CD4-positive, CD25-positive, alpha-beta regulatory T cell (primary cell): ENCODE measurements around the gene SLC35F2. TPM values are rescaled to one million over a fixed set of nuclear protein-coding genes. Genes with fewer than 3 reads are reported as not detected.
A peak's percentile ranks its signal among the peaks of the same experiment; 100 is the strongest.

Source experiments
- ATAC-seq, 2 donors: fragments of 150-1000 bp; cut with Tn5 transposase; one replicate each; pipeline ENCODE4 v1.10.0; 2021; ENCODE audit warnings: low read depth in 2 of 2, moderate number of reproducible peaks in 2 of 2, moderate library complexity in 1 of 2
- DNase-seq, 3 donors: peaks; one replicate each; pipeline versions ENCODE4 v3.0.0 to v3.0.0-alpha.2; 2012 to 2022; ENCODE audit warnings: mixed read lengths in 1 of 3
- H3K27ac ChIP-seq: one replicate; pipeline ENCODE4 v1.7.0; 2013; ENCODE audit warnings: mild to moderate bottlenecking, low read length; ENCODE audit not compliant: insufficient read depth, poor library complexity, severe bottlenecking
- H3K27me3 ChIP-seq: one replicate; pipeline ENCODE4 v1.7.0; 2013; ENCODE audit warnings: low read length; ENCODE audit not compliant: control insufficient read depth, insufficient read depth
- H3K36me3 ChIP-seq: one replicate; pipeline ENCODE4 v1.7.0; 2013; ENCODE audit warnings: mild to moderate bottlenecking, low read length, moderate library complexity; ENCODE audit not compliant: control insufficient read depth, insufficient read depth
- H3K4me1 ChIP-seq: 2 replicates; pipeline ENCODE4 v1.7.0; 2013; ENCODE audit warnings: mild to moderate bottlenecking, low read length; ENCODE audit not compliant: insufficient read depth, control insufficient read depth, poor library complexity, severe bottlenecking
- H3K4me3 ChIP-seq: one replicate; pipeline ENCODE4 v1.7.0; 2013; ENCODE audit warnings: low read depth, mild to moderate bottlenecking, low read length, moderate library complexity
- H3K9me3 ChIP-seq, 2 experiments: 1 replicate in 1 of 2; 2 replicates in 1 of 2; pipeline ENCODE4 v1.7.0; 2013; ENCODE audit warnings: low read length in 2 of 2, mild to moderate bottlenecking in 1 of 2, moderate library complexity in 1 of 2; ENCODE audit not compliant: control insufficient read depth in 2 of 2
- H3K27ac Mint-ChIP-seq, 3 donors: one replicate each; pipeline ENCODE4 v1.8.0; 2020 to 2022; ENCODE audit warnings: mild to moderate bottlenecking in 3 of 3, mixed read lengths in 3 of 3, moderate library complexity in 2 of 3
- H3K27me3 Mint-ChIP-seq: one replicate; pipeline ENCODE4 v1.8.0; 2022; ENCODE audit warnings: mild to moderate bottlenecking, mixed read lengths
- H3K36me3 Mint-ChIP-seq: one replicate; pipeline ENCODE4 v1.8.0; 2020; ENCODE audit warnings: mixed read lengths
- H3K4me1 Mint-ChIP-seq, 4 donors: one replicate each; pipeline ENCODE4 v1.8.0; 2020 to 2022; ENCODE audit warnings: mixed read lengths in 4 of 4, mild to moderate bottlenecking in 1 of 4
- H3K4me3 Mint-ChIP-seq, 4 donors: one replicate each; pipeline ENCODE4 v1.8.0; 2020 to 2022; ENCODE audit warnings: mild to moderate bottlenecking in 4 of 4, mixed read lengths in 4 of 4, moderate library complexity in 3 of 4
- H3K9me3 Mint-ChIP-seq, 7 donors: one replicate each; pipeline ENCODE4 v1.8.0; 2020 to 2022; ENCODE audit warnings: mixed read lengths in 7 of 7, mild to moderate bottlenecking in 3 of 7, moderate library complexity in 2 of 7
- polyA plus RNA-seq, 4 donors: library from polyadenylated mRNA; unstranded; fragments of 300-500 nt; fragmentation: Illumina TruSeq; gene quantifications; one replicate each; pipeline ENCODE4 v1.2.3, GENCODE V29; 2021
- total RNA-seq: library from RNA; stranded (reverse); gene quantifications from one replicate; pipeline ENCODE4 v1.2.3, GENCODE V29; 2022

SLC35F2 gene
- total and polyA plus RNA-seq, 5 donors from 2014 or later = 10.7 to 23.9 (median 22.1) TPM

DNA sequence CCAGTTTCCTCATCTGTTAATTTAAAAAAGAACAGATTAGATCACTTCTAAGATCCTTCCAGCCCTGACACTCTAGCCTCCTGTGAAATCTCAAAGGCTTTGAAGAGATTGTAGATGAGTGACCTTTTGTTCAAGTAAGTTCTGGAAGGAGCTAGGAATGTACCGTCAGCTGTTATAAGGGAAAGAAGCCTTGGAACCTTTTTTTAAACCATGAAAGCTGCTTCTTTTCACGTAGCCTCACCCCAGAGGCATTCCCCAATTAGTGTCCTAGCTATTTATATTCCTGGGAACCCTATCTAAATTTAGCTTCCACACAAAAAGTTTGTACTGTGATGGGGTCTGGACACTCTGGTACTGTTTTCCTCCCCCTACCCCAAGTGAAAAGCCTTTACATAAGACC, 111.0 kb downstream of the SLC35F2 start:
- Histone ChIP-seq H3K4me3 (no peak overlapping the region), H3K27ac (no peak overlapping the region), H3K27me3 (peaks cover 7% of the 10 kb centered on the region), H3K36me3 (no peaks in the 10 kb centered on the region), H3K9me3 (no peaks in the 10 kb centered on the region), H3K4me1 (no peaks in the 10 kb centered on the region)
- ATAC-seq (no peak), DNase-seq (no peak)
- Mint-ChIP-seq H3K4me3 (no peak overlapping the region), H3K36me3 (no peaks in the 10 kb centered on the region), H3K27ac (no peak overlapping the region), H3K27me3 (peaks cover 28% of the 10 kb centered on the region), H3K9me3 (no peaks in the 10 kb centered on the region), H3K4me1 (no peaks in the 10 kb centered on the region)

DNA sequence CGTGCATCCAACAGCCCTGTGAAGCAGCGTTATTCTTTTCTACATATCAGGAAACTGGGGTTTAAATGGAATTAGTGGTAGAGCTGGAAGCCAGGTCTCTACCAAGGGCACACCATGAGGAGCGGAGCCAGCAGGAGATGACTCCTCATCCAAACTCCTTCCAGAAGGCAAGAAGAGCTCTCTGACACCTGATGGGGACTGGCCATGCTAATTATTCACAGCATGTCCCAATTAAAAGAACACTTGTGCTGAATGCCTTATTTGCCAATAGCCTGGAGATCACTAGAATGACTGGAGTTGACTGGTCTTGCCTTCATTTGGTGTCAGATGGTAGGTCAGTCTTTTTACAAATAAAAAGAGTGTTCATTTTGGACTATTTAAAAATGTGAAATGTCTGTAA, 113.9 kb downstream of the SLC35F2 start:
- Histone ChIP-seq H3K4me3 (no peak overlapping the region), H3K27me3 (peaks cover 6% of the 10 kb centered on the region), H3K9me3 (no peaks in the 10 kb centered on the region), H3K4me1 (no peaks in the 10 kb centered on the region), H3K27ac (no peak overlapping the region), H3K36me3 (no peaks in the 10 kb centered on the region)
- no peak for DNase-seq
- no peaks in the 10 kb centered on the region for H3K4me1 Mint-ChIP-seq
- H3K4me3 Mint-ChIP-seq = no peak overlapping the region
- no peak for ATAC-seq
- H3K36me3 Mint-ChIP-seq = no peaks in the 10 kb centered on the region
- H3K9me3 Mint-ChIP-seq = peaks cover 0 to 7% (median 0%) of the 10 kb centered on the region in 7 donors
- no peak overlapping the region for H3K27ac Mint-ChIP-seq
- peaks cover 33% of the 10 kb centered on the region for H3K27me3 Mint-ChIP-seq

DNA sequence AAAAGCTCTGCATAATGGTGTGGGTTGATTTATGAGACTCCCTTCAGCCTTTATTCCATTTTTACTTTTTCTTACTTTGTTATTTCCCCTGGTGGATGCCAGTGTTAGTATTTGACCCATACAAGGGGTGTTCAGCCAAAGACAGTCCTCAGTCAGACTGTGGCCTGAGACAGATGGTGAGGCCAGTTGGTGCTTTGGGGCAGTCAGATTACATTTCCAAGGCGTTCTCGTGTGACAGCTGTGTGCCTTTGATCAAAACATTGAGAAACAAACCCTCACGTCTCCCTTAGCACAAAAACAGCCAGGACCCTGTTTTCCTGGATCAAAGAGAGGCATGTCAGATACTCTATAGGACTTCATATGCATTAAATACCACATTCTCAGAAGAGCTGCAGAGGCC, 115.4 kb downstream of the SLC35F2 start:
- no peak for DNase-seq
- no peaks in the 10 kb centered on the region for H3K36me3 ChIP-seq
- no peaks in the 10 kb centered on the region for H3K9me3 ChIP-seq
- H3K4me1 Mint-ChIP-seq = no peaks in the 10 kb centered on the region
- H3K27ac Mint-ChIP-seq = no peak overlapping the region
- H3K9me3 Mint-ChIP-seq = peaks cover 0 to 7% (median 0%) of the 10 kb centered on the region in 7 donors
- H3K4me3 ChIP-seq = no peak overlapping the region
- H3K36me3 Mint-ChIP-seq = no peaks in the 10 kb centered on the region
- H3K4me3 Mint-ChIP-seq = no peak overlapping the region
- no peak for ATAC-seq
- no peaks in the 10 kb centered on the region for H3K4me1 ChIP-seq
- no peak overlapping the region for H3K27ac ChIP-seq
- peaks cover 5% of the 10 kb centered on the region for H3K27me3 ChIP-seq
- H3K27me3 Mint-ChIP-seq = peaks cover 30% of the 10 kb centered on the region

- peak in 2 of 3 donors; percentile 1 to 50 for DNase-seq
- no peaks in the 10 kb centered on the region for H3K4me1 ChIP-seq
- H3K27me3 ChIP-seq = no peaks in the 10 kb centered on the region
- H3K36me3 ChIP-seq = no peaks in the 10 kb centered on the region
- ATAC-seq = no peak
- no peak overlapping the region for H3K4me3 ChIP-seq
- H3K27me3 Mint-ChIP-seq = peaks cover 25% of the 10 kb centered on the region
- peaks cover 0 to 7% (median 0%) of the 10 kb centered on the region in 7 donors for H3K9me3 Mint-ChIP-seq
- H3K4me3 Mint-ChIP-seq = no peak overlapping the region
- no peaks in the 10 kb centered on the region for H3K36me3 Mint-ChIP-seq
- H3K4me1 Mint-ChIP-seq = no peaks in the 10 kb centered on the region
- H3K27ac ChIP-seq = no peak overlapping the region
- no peaks in the 10 kb centered on the region for H3K9me3 ChIP-seq
- H3K27ac Mint-ChIP-seq = no peak overlapping the region
Measured at GRCh38 chr11:107741044-107741823, 117.4 kb downstream of the SLC35F2 start.

Other genes with a start within 250 kb of the SLC35F2 start
- gene SLN, start 146.7 kb downstream of the SLC35F2 start, total RNA-seq = not detected
- gene SLN, start 146.7 kb downstream of the SLC35F2 start, polyA plus RNA-seq = not detected
- not detected for gene RAB39A, start 69.7 kb upstream of the SLC35F2 start, total RNA-seq
- gene RAB39A, start 69.7 kb upstream of the SLC35F2 start, polyA plus RNA-seq = under 1 TPM in 1 of 4 donors, not detected in 3; 0.11 TPM
- 53.1 TPM for gene CUL5, start 150.1 kb upstream of the SLC35F2 start, total RNA-seq
- gene CUL5, start 150.1 kb upstream of the SLC35F2 start, polyA plus RNA-seq = 10 to 100 TPM; 24.9 to 36.6 (median 33.3) TPM